Measurements from ENCODE around the gene ATP6V1G2. TPM values are rescaled to one million over a fixed set of nuclear protein-coding genes. Genes with fewer than 3 reads are reported as not detected.

Gene ATP6V1G2
- total and polyA plus RNA-seq, 2 of the 8 experiments (the other 6 are each of a cell fraction or from before 2014, with no cell fraction given) = 3.0 to 5.7 TPM

- Histone ChIP-seq H2AK5ac (ENCODE audit: low read depth, low read length) (no peak overlapping the region), H3K23me2 (ENCODE audit: low read depth, low read length) (peaks cover 7% of the 10 kb centered on the region; the same call in 1 of the 2 replicates), H2BK12ac (ENCODE audit: low read depth, low read length) (no peak overlapping the region), H3K4me3 (ENCODE audit: extremely low read depth in 1 of 4, insufficient read depth in 2 of 4, low read depth in 3 of 4, low read length in 4 of 4) (no peak overlapping the region), H4K91ac (replicated peaks; ENCODE audit: insufficient read length, low read length) (no peak overlapping the region), H2AFZ (ENCODE audit: low read length) (no peak overlapping the region), H3K23ac (ENCODE audit: insufficient read length) (no peak overlapping the region), H3K18ac (ENCODE audit: extremely low read depth, low read length) (no peak overlapping the region), H3K4me1 (replicated peaks in 1 of 4; ENCODE audit: control insufficient read depth in 3 of 4, insufficient read depth in 4 of 4, low read length in 3 of 4) (peaks cover 0 to 3% (median 0%) of the 10 kb centered on the region in 4 experiments; a peak in 3 of 7 replicates), H3K27ac (ENCODE audit: low read depth, low read length) (no peak overlapping the region), H3K4ac (replicated peaks; ENCODE audit: insufficient read length, low read depth, low read length) (no peak overlapping the region), H3K27me3 (replicated peaks in 1 of 4; ENCODE audit: control insufficient read depth in 3 of 4, extremely low read depth in 1 of 4, insufficient read depth in 3 of 4, low read length in 3 of 4) (peaks cover 0 to 8% (median 7%) of the 10 kb centered on the region in 4 experiments; a peak in 5 of 7 replicates), H3K36me3 (ENCODE audit: control insufficient read depth in 2 of 4, insufficient read depth in 4 of 4, low read length in 3 of 4) (no peaks in the 10 kb centered on the region), H2BK120ac (replicated peaks; ENCODE audit: low read depth, low read length) (no peak overlapping the region), H3K79me2 (ENCODE audit: control insufficient read depth in 1 of 2, insufficient read depth in 2 of 2, low read length in 2 of 2) (no peaks in the 10 kb centered on the region), H4K5ac (ENCODE audit: insufficient read length, low read depth, low read length) (no peak overlapping the region), H4K20me1 (replicated peaks in 1 of 2; ENCODE audit: control insufficient read depth in 1 of 2, insufficient read depth in 2 of 2, low read length in 2 of 2) (no peaks in the 10 kb centered on the region), H2BK5ac (ENCODE audit: low read depth, low read length) (no peak overlapping the region), H3K56ac (replicated peaks; ENCODE audit: insufficient read length, low read depth, low read length) (no peak overlapping the region), H3K14ac (ENCODE audit: insufficient read length) (no peak overlapping the region), H2BK20ac (ENCODE audit: low read length) (no peak overlapping the region), H4K8ac (ENCODE audit: extremely low read depth, insufficient read depth, low read length) (no peak overlapping the region), H3K9ac (replicated peaks in 1 of 4; ENCODE audit: extremely low read depth in 1 of 4, low read depth in 3 of 4, low read length in 3 of 4) (no peak overlapping the region), H3K4me2 (ENCODE audit: insufficient read depth in 1 of 2, low read depth in 2 of 2, low read length in 2 of 2) (no peak overlapping the region), H3K79me1 (ENCODE audit: low read depth, low read length) (no peaks in the 10 kb centered on the region), H2BK15ac (ENCODE audit: low read length) (no peak overlapping the region), H3K9me3 (ENCODE audit: insufficient read depth in 2 of 2, low read depth in 1 of 2, low read length in 1 of 2) (no peaks in the 10 kb centered on the region)
- DNase-seq (ENCODE audit: low read depth in 1 of 2, low spot score in 2 of 2) (no peak), FAIRE-seq (no peak)
- WGBS, 2 experiments (ENCODE audit: extremely low coverage in 1 of 2, insufficient coverage in 1 of 2, insufficient read length in 1 of 2, insufficient replicate concordance in 2 of 2, low coverage in 1 of 2, low lambda C conversion rate in 2 of 2, missing lambda C conversion rate in 1 of 2) = 82 to 100% methylated on average over 3 to 8 of the region's 8 CpGs
- ChIA-PET CTCF (ENCODE audit: partially characterized antibody) (interaction anchor here (0.9 to 19.2 kb wide), 8 partner anchors 11 to 88 kb away, joined by 3 to 640 read pairs (median 11); partner anchors contain the start of genes ATP6V1G2, GPANK1, LST1 and LTB), POLR2A (ENCODE audit: partially characterized antibody) (interaction anchor here (0.8 to 12.2 kb wide), 14 partner anchors 10 to 283 kb away, joined by 3 to 110 read pairs (median 3); partner anchors contain the start of genes DDX39B, GPANK1, LST1 and MCCD1)
- no peak for TF ChIP-seq RFX5 (IDR thresholded peaks at IDR 0.05; ENCODE audit: borderline replicate concordance, low read depth, low read length)
- no peak for TF ChIP-seq POU5F1 (IDR thresholded peaks at IDR 0.05; ENCODE audit: low read depth, low read length)
- TF ChIP-seq RBBP5 (IDR thresholded peaks at IDR 0.05; ENCODE audit: borderline replicate concordance, low read depth, low read length) = no peak
- no peak for TF ChIP-seq SP2 (IDR thresholded peaks at IDR 0.05; ENCODE audit: low read length)
- TF ChIP-seq HDAC2 (IDR thresholded peaks at IDR 0.05; ENCODE audit: borderline replicate concordance in 1 of 2, low read depth in 2 of 2, low read length in 2 of 2) = no peak
- no peak for TF ChIP-seq EGR1 (IDR thresholded peaks at IDR 0.05; ENCODE audit: borderline replicate concordance, low read depth, low read length)
- no peak for TF ChIP-seq NANOG (IDR thresholded peaks at IDR 0.05; ENCODE audit: insufficient read depth, low read depth, low read length, poor library complexity, severe bottlenecking)
- TF ChIP-seq TAF1 (IDR thresholded peaks at IDR 0.05; ENCODE audit: low read depth, low read length) = no peak
- no peak for TF ChIP-seq TCF12 (IDR thresholded peaks at IDR 0.05; ENCODE audit: low read depth, low read length)
- TF ChIP-seq E2F6 (IDR thresholded peaks at IDR 0.05) = no peak
- TF ChIP-seq SUZ12 (IDR thresholded peaks at IDR 0.05; ENCODE audit: low read length) = no peak
These were observed 29.7 kb upstream of the ATP6V1G2 start for GRCh38 chr6:31575952-31576685.

Data from H1 (cell line).